Activated CD8-positive, alpha-beta memory T cell treated with anti-CD3 and anti-CD28 coated beads, Interleukin-2, amount 50 U/mL, for 24 hours (primary cell): ENCODE data around the gene MACROD2.
"Not testable (repeated sequence)": the region's sequence is repeated elsewhere in the genome, so short reads cannot be mapped to it uniquely, and the experiment has no call there.

Experiments
- DNase-seq: peaks from one replicate; pipeline ENCODE4 v3.0.0-alpha.2; 2020; ENCODE audit errors: extremely low read depth

The MACROD2 gene

DNA sequence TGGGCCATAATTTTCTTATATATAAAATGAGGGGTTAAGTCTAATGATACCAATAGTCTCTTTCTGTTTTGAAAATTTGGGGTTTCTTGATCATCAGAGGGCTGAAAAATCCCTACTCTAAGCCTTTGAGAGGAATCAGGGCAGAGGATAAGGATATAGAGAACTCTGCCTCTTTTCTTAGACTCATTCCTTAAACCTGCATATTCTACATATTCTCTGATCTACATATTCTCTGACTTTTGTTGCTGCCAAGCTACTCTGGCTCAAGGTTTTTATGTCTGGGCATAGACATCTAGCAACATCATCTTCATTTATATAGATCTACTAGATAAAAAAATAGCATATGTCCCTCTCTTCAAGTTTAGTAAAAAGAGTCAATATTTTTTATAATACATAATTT, 270.9 kb downstream of the MACROD2 start:
- DNase-seq, result no peak

DNA sequence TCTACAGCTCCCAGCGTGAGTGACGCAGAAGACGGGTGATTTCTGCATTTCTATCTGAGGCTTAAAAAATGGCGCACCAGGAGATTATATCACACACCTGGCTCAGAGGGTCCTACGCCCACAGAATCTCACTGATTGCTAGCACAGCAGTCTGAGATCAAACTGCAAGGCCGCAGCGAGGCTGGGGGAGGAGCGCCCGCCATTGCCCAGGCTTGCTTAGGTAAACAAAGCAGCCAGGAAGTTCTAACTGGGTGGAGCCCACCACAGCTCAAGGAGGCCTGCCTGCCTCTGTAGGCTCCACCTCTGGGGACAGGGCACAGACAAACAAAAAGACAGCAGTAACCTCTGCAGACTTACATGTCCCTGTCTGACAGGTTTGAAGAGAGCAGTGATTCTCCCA, 275.4 kb downstream of the MACROD2 start:
- DNase-seq, result not testable (repeated sequence)

DNA sequence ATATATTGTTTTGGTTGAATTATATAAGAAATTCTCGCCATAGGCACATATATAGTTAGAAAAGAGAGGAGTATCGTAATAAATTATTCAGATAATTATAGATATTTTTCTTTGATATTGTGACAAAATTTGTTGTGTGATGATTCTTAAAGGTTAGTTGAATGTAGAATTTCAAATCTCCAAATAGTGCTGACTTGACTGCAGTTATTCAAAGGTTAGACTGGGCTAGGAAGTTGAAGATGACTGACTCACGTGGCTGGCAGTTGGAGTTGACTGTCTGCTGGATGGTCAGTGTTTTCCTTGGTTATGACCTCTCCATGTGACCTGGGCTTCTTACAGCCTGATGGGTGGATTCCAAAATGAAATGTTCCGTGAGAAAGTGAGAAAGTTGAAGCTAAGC, 286.8 kb downstream of the MACROD2 start:
- DNase-seq, result no peak

DNA sequence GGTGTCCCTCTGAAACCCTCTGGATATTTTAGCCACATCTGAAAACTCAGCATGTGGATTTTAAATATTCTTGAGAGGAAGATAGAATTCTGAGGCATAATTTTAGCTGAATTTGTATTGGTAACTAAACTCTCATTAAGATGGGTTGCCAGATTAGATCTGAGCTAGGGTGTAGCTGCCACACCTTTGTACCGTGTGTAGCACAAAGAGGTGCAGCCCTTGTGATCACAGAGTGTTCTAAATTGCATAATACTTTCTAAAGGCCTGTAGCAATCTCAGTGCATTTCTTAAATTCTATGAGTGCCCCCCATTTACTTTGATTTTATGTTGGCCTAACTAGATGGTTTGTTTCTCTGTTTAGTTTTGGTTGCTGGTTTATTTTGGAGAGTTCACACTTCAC, 289.1 kb downstream of the MACROD2 start:
- no peak for DNase-seq

DNA sequence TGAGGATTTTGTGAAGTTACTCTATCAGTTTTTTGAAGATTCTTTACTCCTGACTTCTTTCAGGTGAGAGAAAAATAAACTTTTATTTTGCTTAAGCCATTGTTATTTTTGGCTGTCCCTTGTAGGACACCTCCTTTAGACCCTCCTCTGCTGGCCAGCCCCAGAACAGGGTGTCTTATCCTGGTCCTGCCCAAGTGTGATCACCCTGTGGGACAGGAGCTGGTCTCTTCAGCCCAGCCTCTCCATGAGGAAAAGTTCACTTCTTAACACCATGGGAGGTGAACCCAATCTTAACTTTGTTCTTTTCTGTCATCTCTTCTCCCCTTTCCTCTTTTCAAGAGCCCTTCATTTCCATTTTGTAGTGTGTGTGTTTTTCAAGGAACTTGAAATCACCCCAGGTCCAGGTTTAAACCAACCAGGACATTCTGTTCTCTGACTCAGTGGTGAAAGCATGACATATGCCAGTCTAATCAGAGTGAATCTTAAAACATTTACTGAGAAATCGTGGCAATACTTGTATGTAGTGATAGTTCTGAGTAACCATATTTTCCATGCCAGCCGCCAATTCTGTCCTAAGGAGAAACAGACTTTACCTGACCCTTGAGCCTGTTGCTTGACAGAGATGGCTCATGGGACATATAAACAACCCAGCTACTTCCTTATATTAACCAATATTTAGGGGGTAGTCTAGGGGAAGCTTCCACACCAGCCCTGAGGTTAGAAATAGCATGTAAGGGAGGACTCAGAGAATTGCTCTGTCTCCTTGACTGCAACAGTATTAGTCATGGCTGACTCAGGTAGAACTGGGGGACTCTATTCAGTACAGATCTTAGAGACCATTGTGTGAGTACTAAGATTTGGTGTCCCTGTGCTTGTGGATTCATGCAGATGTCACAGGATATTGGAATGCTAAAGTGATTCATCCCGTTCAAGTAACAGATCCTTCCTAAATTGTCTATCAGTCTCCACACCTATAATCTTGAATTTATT, 293.3 kb downstream of the MACROD2 start:
- no peak for DNase-seq

DNA sequence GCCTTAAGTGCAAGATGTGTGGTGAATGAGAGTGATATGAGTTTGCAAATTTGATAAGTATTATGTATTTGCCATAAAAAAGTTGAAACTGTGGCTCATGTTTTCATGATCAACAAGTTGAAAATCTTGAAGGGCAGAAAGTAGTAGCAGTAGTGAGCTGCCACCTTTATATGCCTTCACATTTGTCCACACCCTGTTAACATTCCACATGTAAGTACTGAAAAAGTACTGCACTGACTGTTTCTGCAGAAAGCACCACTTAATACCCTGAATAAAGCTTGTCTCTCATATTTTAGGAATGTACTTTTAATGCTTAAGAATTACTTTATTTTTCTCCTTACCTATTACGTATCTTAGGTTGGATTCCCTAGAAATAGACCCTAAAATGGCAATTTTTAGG, 296.2 kb downstream of the MACROD2 start:
- DNase-seq, result no peak

DNA sequence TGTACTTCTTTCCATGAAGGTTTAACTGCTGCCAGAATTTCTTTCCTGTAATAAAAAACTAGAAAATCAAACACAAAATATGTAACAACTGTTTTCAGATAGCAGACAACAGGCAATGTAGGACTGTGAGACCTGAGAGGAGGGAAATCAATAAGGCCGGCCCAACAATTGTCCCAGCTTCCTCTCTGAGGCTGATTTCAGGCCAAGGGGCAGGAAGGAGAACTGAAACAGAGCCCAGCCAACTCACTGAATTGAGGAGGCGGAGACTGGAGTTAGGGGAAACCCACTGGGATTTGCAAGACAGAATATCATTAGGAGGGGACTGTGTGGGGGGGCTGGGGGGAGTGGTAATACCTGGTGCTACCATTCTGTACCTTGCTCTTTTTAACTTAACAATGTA, 299.9 kb downstream of the MACROD2 start:
- no peak for DNase-seq

DNA sequence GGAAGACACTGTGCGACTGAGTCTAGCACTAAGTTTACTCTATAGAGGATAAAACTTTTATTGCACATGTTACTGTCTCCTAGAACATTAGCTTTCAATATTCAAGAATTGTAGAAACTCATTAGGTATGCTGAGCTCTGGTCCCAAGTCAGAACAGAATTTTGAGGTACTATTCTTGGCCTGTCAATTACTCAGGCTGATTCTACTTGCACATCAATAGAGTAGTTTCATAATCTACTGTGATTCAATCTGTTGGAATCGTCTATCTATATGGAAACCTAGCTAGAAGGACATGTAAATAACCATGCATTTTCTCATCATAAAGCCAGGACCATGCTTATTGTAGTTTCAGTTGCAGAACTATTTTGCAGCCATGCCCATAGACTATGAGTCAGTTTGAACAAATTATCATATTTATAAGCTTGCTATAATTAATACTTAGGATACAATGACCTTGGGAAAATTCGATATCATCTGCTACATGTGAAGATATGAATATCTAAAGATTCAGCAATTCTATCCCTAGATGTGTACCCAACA, 300.5 kb downstream of the MACROD2 start:
- no peak for DNase-seq

DNA sequence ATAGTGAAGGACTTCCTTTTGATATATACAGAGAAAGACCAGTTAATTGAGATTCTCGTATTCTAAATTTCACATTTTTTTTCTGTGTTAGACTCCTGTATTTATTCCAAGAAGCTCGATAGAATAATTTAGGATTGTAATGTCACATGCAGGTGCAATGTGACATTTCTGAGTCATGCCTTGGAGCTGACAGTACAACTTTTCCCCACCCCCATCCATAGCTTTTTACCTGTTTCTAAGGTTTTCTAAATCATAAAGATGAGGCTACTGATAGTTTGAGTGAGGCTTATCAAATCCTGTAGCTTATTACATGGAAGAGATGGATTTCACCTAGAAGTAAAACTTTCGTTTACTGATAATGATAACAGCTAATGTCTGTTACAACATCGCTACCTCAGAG, 304.5 kb downstream of the MACROD2 start:
- no peak for DNase-seq

DNA sequence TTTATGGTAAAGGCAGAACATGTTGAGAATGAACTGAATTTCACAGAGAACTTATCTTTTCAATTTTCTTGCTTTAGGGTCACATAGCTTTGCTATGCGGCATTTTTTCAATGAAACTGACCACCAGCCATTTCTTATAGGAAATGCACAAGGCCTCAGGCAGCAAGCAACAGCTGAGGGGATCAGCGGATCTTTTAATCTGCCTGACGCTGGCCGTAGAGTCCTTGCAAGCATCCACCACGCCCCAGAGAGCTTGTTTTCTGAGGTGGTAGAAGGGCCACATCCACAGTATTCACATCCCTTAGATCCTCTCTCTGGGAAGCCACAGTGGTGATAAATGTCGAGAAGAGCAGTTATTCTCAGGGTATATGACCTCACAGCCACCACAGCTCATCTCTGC, 307.8 kb downstream of the MACROD2 start:
- DNase-seq, result no peak

DNA sequence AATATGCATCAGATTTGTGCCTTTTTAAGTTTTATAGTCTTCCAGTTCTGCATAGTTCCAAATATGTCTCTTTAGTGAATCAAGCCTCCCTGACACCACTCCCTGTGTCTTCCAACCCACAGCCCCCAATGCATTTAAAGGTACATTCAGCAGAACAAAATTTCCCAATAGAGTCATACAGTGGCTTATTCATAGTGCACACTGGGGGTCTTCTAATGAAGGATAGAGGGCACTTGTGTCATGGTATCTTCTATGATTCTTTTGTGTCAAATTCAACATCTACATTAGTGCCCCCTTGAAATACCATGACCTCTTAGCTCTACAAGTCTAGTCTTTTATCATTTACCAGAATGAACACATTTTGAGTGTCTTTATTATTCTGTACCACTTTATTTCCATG, 308.3 kb downstream of the MACROD2 start:
- no peak for DNase-seq

DNA sequence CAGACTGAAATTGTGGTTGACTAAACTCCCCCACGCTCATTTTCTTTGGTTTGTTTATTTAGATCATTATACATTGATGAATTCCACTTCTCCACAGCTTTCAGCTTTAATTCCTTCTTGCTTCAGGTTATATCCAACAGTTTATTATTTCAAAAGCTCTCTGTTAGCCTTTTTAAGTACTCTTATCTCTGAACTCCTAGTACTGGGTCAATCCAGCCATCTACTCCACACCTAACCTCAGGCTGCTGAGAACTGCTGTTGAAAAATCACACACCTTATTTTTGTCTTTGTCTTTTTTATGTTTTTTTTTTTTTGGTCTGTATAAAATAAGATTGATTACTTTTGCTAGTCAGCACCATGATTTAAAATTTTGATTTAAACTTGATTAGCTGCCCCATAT, 309.2 kb downstream of the MACROD2 start:
- no peak for DNase-seq

DNA sequence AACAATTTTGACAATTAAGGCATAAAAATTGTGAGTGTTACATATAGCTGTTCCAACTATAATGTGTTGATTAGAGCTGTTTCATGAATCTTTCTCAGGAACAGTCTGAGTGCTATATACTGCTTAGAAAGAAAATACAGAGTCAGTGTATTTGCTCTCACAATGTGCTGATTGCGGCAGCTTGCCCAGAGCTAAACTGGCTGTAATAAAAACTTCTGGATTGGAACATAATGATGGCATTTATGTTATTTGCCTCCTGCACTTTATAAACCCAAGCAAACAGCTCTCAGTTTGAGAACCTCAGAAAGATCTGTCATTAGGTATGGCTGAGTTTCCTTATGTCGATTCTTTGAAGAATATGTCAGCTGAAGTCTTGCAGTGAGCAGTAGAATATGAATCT, 312.6 kb downstream of the MACROD2 start:
- no peak for DNase-seq

DNA sequence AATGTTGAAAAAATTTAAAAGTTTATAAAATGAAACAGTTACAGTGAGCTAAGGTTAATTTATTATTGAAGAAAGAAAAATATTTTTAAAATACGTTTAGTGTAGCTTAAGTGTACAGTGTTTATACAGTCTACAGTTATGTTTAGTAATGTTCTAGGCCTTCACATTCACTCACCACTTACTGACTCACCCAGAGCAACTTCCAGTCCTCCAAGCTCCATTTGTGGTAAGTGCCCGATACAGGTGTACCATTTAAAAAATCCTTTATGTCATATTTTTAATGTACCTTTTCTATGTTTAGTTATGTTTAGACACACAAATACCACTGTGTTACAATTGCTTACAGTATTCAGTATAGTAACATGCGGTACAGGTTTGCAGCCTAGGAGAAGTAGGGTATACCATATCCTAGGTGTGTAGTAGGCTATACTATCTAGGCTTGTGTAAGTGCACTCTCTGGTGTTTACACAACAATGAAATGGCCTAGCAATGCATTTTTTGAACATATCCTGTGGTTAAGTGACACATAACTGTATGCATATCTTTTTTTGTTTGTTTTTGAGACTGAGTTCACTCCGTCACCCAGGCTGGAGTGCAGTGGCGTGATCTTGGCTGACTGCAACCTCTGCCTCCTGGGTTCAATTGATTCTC, 315.8 kb downstream of the MACROD2 start:
- DNase-seq, result no peak

DNA sequence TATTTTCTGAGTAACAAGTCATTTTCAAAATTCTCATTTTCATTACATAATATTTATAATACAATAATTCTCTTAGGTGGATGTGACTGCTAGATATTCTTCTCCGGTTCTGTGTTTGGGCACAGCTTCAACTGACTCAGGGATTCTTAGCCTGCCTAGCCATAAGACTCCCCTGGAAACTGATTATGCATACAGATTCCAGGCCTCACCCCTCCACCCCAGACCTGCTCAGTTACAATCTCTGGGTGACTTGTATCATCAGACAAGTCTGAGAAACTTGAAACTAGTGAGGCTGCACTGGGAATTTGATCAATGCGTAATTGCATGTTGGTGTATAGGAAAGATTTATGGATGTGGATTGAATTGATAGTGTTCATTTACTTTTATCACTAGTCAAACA, 316.7 kb downstream of the MACROD2 start:
- no peak for DNase-seq

DNA sequence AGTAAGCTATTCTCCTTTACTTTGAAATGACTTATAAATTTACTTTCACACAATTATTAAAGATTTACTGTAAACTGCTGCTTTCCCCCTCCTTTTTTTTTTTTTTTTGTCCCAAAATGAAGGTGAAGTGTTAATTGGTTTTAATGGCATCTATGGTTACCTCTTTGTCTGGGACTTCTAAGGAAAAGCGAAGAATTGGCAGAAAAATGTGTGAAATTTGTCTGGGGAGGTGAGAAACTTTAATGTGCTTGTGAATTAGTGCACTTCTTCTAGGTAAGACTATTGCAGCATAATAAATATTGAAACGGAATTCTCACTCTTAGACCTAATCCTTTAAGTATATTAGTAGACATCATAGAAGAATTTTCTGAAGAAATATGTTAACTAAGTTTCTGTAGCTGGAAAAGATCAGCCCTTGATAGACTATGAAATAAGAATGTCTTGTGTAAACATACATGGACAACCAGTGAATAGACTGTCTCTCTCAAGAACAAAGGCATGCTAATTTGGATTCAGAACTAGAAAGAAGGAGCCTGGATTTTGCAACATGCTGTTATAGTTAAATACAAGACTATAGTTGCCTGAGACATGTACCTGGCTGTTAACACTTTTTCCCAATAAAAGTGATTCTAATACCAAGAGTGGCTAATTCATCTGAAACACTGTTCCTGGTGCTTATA, 318.2 kb downstream of the MACROD2 start:
- DNase-seq, result no peak

DNA sequence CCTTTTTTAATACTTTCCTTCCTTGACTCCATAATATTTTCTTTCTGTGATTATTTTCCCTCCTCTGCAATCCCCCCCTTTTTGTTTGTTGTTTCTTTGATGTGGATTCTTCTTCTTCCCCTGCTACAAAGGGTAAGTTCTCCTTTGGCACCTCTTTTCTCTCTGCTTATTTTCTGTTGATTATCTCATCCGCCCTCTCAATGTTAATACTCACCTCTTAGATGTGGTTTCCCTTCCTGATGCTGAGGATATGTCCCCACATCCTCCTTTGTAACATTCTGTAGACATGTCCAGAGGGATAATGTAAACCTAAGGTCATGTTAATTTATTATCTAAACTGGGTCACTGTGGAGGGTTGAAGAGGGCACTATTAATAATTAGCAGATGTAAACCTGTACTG, 324.4 kb downstream of the MACROD2 start:
- no peak for DNase-seq

DNA sequence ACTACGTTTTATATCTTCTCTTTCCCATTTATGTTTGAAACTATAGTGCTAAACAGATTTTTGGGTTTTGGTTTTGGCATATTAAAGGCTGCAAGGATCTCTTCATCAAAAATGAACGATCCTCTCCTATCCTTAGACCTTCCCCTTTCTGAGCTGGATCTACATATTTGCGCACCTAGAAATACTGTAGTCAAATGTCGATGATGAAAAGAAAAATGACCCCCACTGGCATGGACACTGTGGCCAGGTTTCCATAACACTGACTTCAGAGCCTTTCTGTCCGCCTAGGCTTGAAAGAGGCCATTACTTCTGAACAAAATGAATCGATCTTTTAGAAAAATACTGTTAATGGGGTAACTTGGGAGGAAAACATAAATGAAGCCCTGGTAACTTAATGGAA, 336.3 kb downstream of the MACROD2 start:
- DNase-seq, result no peak

DNA sequence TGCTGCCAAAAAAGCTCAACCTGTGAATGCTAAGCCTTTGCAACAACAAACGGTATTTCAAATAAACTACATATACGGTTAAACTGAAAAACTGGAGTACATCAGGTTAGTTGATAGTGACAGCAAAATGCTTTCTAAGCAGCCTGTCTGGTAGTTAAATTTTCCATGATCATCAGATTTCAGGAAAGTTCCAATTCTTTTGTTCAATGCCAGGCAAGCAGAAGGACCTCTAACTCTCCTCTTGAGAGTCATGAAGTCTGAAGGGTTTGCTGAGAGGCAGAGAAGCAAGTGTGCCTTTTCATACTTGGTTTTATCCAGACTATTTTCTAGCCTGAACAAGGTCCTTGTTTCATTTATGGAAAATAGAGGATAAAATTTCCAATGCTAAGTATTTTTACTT, 337.6 kb downstream of the MACROD2 start:
- DNase-seq, result no peak

DNA sequence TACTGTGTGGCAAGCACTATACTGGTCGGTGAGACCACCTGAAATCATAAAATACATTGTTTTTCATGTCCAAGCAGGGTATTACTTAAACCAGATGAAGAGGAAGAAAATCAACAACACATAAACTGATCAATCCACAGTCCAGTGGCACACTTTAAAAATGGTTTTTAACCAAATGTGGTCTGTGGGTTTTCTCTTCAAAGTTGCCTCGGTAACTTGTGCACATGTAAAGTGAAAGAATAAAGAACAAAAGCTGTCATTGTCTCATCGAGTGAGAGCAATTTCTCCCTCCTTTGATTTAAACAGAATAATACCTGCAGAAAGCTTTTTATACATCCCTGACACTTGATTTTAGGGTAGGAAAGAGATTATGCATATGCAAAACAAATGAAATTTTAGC, 338.4 kb downstream of the MACROD2 start:
- DNase-seq, result no peak

DNA sequence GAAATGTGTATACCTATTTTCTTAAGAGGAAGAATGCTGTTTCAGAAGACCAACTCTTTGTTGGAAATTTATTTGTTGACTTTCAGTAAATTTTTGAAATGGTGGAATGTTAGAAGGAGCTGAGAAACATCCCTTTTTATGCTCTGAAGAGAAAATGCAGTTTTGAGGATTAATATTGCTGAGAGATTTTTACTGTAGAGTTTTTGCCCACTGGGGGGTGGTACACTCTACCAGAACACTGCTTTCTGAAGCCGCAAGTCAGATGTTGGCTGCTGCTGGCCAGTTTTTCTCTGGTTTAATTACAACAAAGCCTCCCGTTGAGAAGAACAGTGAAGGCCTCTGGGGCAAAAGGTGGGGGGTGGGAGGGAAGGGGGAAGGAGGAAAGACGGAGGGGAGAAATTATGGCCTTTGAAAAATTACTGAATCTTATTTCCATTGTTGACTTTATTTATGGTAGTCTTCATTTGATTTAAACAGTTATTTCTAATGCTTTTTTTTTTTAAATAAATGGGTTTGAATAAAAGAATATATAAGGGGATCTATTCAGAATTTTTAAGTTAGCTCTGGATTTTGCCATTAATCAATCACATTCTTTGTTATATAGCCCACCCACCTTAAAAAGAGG, 339.1 kb downstream of the MACROD2 start:
- DNase-seq, result no peak

DNA sequence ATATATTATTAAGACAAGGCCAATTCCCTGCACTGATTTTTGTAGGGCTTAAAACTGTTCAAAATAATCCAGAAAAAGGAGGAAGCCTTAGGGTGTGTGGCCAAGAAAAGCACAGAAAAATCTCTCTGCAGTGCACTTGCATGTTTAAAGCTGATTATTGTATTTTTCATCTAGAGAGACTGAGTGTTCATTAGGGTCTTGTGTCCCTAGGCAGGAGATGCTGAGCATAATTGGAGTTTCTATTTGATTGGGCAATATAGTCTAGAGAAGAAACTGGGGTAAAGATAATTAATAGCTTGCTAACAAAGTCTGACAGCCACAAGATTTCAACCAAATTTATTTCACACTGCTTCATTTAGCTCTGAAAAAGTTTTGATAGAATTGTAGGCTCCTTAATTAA, 339.7 kb downstream of the MACROD2 start:
- DNase-seq, result no peak
